Upper lobe of left lung (tissue), 4 donors: ENCODE results near the gene F7.

Experiments used
- EP300 ChIP-seq, 4 donors: sonication (generic); formaldehyde crosslinking; IDR thresholded peaks; one replicate each; pipeline ENCODE4 v1.5.1; 2017; ENCODE audit warnings: antibody characterized with exemption in 4 of 4, control low read depth in 2 of 4
- POLR2A ChIP-seq, 4 donors: fragments of 450-650 bp; IDR thresholded peaks; one replicate each; pipeline ENCODE4 v1.5.1; 2016 to 2017; ENCODE audit warnings: antibody characterized with exemption in 4 of 4, mild to moderate bottlenecking in 2 of 4
- POLR2AphosphoS5 ChIP-seq, 2 donors: sonication (generic); formaldehyde crosslinking; IDR thresholded peaks; one replicate each; pipeline ENCODE4 v1.5.1; 2017; ENCODE audit warnings: antibody characterized with exemption in 2 of 2
- TF ChIP-seq, protein P1 (sequence below), 6 experiments: fragments of 450-650 bp in 4 of 6; fragments of 200-600 bp in 2 of 6; sonication (generic) in 2 of 6; IDR thresholded peaks; one replicate each; pipeline ENCODE4 v1.5.1; 2016 to 2019; ENCODE audit warnings: antibody characterized with exemption in 6 of 6

DNA sequence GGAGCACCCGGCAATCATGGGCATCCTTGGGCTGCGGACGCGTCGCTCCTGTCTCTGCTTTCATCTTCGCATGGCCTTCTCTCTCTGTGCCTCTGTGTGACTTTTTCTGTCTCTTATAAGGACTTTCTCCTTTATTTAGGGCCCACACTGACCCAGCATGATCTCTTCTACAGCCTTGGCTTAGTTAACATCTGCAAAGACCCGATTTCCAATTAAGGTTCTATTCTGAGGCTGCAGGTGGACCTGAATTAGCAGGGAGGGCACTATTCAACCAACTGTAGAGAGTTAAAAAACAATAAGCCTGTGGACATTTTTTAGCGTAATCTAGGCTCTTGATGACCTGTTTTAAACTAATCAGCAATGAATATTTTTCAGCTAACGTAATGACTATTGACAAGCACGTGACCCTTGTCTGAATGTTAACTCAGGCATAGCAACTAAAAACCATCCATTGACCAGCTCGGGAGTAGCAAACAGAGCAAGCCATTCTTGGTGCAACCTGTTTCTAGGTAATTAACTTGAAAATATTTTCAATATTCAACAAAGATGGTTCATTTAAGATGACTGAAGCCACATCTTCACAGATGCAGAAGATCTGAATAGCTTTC lies 32.2 kb downstream of the F7 start:
- TF ChIP-seq, protein P1, sequence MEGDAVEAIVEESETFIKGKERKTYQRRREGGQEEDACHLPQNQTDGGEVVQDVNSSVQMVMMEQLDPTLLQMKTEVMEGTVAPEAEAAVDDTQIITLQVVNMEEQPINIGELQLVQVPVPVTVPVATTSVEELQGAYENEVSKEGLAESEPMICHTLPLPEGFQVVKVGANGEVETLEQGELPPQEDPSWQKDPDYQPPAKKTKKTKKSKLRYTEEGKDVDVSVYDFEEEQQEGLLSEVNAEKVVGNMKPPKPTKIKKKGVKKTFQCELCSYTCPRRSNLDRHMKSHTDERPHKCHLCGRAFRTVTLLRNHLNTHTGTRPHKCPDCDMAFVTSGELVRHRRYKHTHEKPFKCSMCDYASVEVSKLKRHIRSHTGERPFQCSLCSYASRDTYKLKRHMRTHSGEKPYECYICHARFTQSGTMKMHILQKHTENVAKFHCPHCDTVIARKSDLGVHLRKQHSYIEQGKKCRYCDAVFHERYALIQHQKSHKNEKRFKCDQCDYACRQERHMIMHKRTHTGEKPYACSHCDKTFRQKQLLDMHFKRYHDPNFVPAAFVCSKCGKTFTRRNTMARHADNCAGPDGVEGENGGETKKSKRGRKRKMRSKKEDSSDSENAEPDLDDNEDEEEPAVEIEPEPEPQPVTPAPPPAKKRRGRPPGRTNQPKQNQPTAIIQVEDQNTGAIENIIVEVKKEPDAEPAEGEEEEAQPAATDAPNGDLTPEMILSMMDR (IDR thresholded peaks at IDR 0.05) = no peak
- TF ChIP-seq EP300 (IDR thresholded peaks at IDR 0.05) (no peak), POLR2A (IDR thresholded peaks at IDR 0.05) (no peak), POLR2AphosphoS5 (IDR thresholded peaks at IDR 0.05) (no peak)
